Esophagus muscularis mucosa (tissue), 4 donors: ENCODE measurements around the gene KIF19. TPM values are rescaled to one million over a fixed set of nuclear protein-coding genes. Genes with fewer than 3 reads are reported as not detected.

Experiments
- DNase-seq: peaks from one replicate; pipeline ENCODE4 v3.0.0-alpha.2; 2017; ENCODE audit errors: extremely low spot score
- H3K27ac ChIP-seq, 4 donors: fragments of 200-600 bp; sonication (generic); replicated peaks in 1 of 4; 1 replicate in 3 of 4; 2 replicates in 1 of 4; pipeline ENCODE4 v1.5.1; 2016 to 2019; ENCODE audit warnings: mild to moderate bottlenecking in 1 of 4
- H3K27me3 ChIP-seq, 4 donors: fragments of 200-600 bp; sonication (generic); one replicate each; pipeline versions ENCODE4 v1.5.1 to v1.6.0; 2016 to 2019
- H3K36me3 ChIP-seq, 4 donors: fragments of 200-600 bp; sonication (generic); one replicate each; pipeline ENCODE4 v1.5.1; 2016 to 2019
- H3K4me1 ChIP-seq, 4 donors: fragments of 200-600 bp; sonication (generic); one replicate each; pipeline ENCODE4 v1.5.1; 2016 to 2019
- H3K4me3 ChIP-seq, 4 donors: fragments of 200-600 bp; sonication (generic); 1 replicate in 2 of 4; 2 replicates in 2 of 4; pipeline ENCODE4 v1.5.1; 2016 to 2019; ENCODE audit warnings: mild to moderate bottlenecking in 4 of 4, moderate library complexity in 1 of 4
- H3K9me3 ChIP-seq, 4 donors: fragments of 200-600 bp; sonication (generic); 1 replicate in 3 of 4; 2 replicates in 1 of 4; pipeline ENCODE4 v1.5.1; 2016 to 2019
- CTCF ChIP-seq, 3 experiments: fragments of 200-600 bp in 2 of 3; fragments of 450-650 bp in 1 of 3; sonication (generic) in 2 of 3; IDR thresholded peaks; one replicate each; pipeline ENCODE4 v1.5.1; 2017 to 2019; ENCODE audit warnings: antibody characterized with exemption in 3 of 3, mild to moderate bottlenecking in 2 of 3, moderate library complexity in 1 of 3
- EP300 ChIP-seq: sonication (generic); formaldehyde crosslinking; IDR thresholded peaks from one replicate; pipeline ENCODE4 v1.6.1; 2017; ENCODE audit warnings: antibody characterized with exemption
- POLR2A ChIP-seq: fragments of 450-650 bp; IDR thresholded peaks from one replicate; pipeline ENCODE4 v1.6.1; 2017; ENCODE audit warnings: antibody characterized with exemption, moderate library complexity, mild to moderate bottlenecking, low read depth
- POLR2AphosphoS5 ChIP-seq, 2 donors: sonication (generic); formaldehyde crosslinking; IDR thresholded peaks; one replicate each; pipeline ENCODE4 v1.6.1; 2017; ENCODE audit warnings: antibody characterized with exemption in 2 of 2
- WGBS: methylation state at CpG from one replicate; pipeline ENCODE4 v1.1.5; 2018; 5-methylcytosine and 5-hydroxymethylcytosine counted together
- intact Hi-C: fragments of 100-400 bp; cut with DNase I; formaldehyde crosslinking; loops from one replicate; pipeline ENCODE4 v1.15.1; 2023
- total RNA-seq, 4 donors: library from RNA; depleted of rRNA; stranded (reverse); fragments of >200 nt; gene quantifications; one replicate each; pipeline versions ENCODE4 v1.1.0 to v1.2.1, GENCODE V29; 2016

Gene KIF19
- total RNA-seq, 4 donors from 2014 or later, result under 0.01 to 3.8 (median 1.3) TPM

GRCh38 chr17:74387365-74388218, 61.6 kb downstream of the KIF19 start:
- DNase-seq, result no peak
- Histone ChIP-seq H3K4me3 (no peak overlapping the region), H3K27ac (no peak overlapping the region), H3K4me1 (peaks cover 0 to 14% (median 5%) of the 10 kb centered on the region in 4 donors), H3K27me3 (no peaks in the 10 kb centered on the region), H3K9me3 (no peaks in the 10 kb centered on the region), H3K36me3 (no peaks in the 10 kb centered on the region)
- WGBS, result 74% methylated on average over 16 of the region's 17 CpGs
- intact Hi-C loops, result no loop called here
- no peak for TF ChIP-seq CTCF (IDR thresholded peaks at IDR 0.05)
- no peak for TF ChIP-seq POLR2AphosphoS5 (IDR thresholded peaks at IDR 0.05)
- TF ChIP-seq EP300, result no peak
- TF ChIP-seq POLR2A, result no peak

- Histone ChIP-seq H3K4me1 (peaks cover 0 to 14% (median 5%) of the 10 kb centered on the region in 4 donors), H3K4me3 (no peak overlapping the region), H3K27me3 (no peaks in the 10 kb centered on the region), H3K36me3 (no peaks in the 10 kb centered on the region), H3K27ac (no peak overlapping the region), H3K9me3 (peaks cover 0 to 3% (median 0%) of the 10 kb centered on the region in 4 donors)
- DNase-seq, result no peak
- intact Hi-C loops, result no loop called here
- WGBS, result 74% methylated on average over 12 of the region's 12 CpGs
- no peak for TF ChIP-seq EP300
- no peak for TF ChIP-seq POLR2AphosphoS5 (IDR thresholded peaks at IDR 0.05)
- no peak for TF ChIP-seq CTCF (IDR thresholded peaks at IDR 0.05)
- TF ChIP-seq POLR2A, result no peak
These were observed 63.2 kb downstream of the KIF19 start for GRCh38 chr17:74389084-74389753.

GRCh38 chr17:74389937-74390679, 64.1 kb downstream of the KIF19 start:
- 84% methylated on average over 2 of the region's 2 CpGs for WGBS
- Histone ChIP-seq H3K36me3 (no peaks in the 10 kb centered on the region), H3K4me3 (no peak overlapping the region), H3K9me3 (peaks cover 0 to 3% (median 0%) of the 10 kb centered on the region in 4 donors), H3K4me1 (peaks cover 0 to 14% (median 5%) of the 10 kb centered on the region in 4 donors), H3K27me3 (no peaks in the 10 kb centered on the region), H3K27ac (no peak overlapping the region)
- DNase-seq, result no peak
- intact Hi-C loops, result no loop called here
- TF ChIP-seq EP300 (no peak), POLR2AphosphoS5 (IDR thresholded peaks at IDR 0.05) (no peak), CTCF (IDR thresholded peaks at IDR 0.05) (no peak), POLR2A (no peak)

GRCh38 chr17:74390680-74391653, 64.9 kb downstream of the KIF19 start:
- Histone ChIP-seq H3K9me3 (peaks cover 0 to 3% (median 0%) of the 10 kb centered on the region in 4 donors), H3K4me1 (peaks cover 0 to 12% (median 5%) of the 10 kb centered on the region in 4 donors), H3K4me3 (no peak overlapping the region), H3K27me3 (no peaks in the 10 kb centered on the region), H3K36me3 (no peaks in the 10 kb centered on the region), H3K27ac (no peak overlapping the region)
- intact Hi-C loops, result no loop called here
- WGBS, result 79% methylated on average over 11 of the region's 11 CpGs
- TF ChIP-seq POLR2AphosphoS5 (IDR thresholded peaks at IDR 0.05) (no peak), EP300 (no peak), POLR2A (no peak), CTCF (IDR thresholded peaks at IDR 0.05) (no peak)
- DNase-seq, result no peak
